Measurements from ENCODE around the gene BBLN. TPM values are rescaled to one million over a fixed set of nuclear protein-coding genes. Genes with fewer than 3 reads are reported as not detected.
"Not testable (repeated sequence)": the region's sequence is repeated elsewhere in the genome, so short reads cannot be mapped to it uniquely, and the experiment has no call there.

BBLN gene
- total and polyA plus RNA-seq, 5 experiments from 2014 or later, result 47.7 to 122 (median 116) TPM

DNA sequence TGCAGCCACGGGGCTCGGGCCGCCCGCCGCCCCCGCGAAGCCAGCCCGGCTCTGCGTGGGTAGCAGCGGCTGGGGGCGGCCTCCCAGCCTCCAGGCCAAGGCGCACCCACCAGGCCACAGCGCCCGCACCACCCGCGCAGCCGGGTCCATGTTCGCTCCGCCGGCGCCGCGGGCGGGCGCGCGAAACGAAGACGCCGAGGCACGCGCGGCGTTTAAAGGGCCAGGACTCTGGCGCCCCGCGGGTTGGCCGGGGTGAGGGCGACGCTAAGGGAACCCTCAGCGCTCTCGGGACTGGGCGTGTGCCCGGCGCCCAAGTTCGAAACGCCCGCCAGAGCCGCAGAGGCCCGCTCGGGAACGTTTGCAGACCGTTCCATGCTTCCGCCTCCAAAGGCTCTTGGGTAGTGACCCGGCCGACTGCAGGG is 32.5 kb upstream of the BBLN start, which contains the start of gene PTGES2:
TSS of gene PTGES2 (minus strand) at position 162 of the 422 bp plus-strand sequence. CDS start at position 150, 12 bp downstream.
- no peaks in the 10 kb centered on the region for H3K9me3 Mint-ChIP-seq

DNA sequence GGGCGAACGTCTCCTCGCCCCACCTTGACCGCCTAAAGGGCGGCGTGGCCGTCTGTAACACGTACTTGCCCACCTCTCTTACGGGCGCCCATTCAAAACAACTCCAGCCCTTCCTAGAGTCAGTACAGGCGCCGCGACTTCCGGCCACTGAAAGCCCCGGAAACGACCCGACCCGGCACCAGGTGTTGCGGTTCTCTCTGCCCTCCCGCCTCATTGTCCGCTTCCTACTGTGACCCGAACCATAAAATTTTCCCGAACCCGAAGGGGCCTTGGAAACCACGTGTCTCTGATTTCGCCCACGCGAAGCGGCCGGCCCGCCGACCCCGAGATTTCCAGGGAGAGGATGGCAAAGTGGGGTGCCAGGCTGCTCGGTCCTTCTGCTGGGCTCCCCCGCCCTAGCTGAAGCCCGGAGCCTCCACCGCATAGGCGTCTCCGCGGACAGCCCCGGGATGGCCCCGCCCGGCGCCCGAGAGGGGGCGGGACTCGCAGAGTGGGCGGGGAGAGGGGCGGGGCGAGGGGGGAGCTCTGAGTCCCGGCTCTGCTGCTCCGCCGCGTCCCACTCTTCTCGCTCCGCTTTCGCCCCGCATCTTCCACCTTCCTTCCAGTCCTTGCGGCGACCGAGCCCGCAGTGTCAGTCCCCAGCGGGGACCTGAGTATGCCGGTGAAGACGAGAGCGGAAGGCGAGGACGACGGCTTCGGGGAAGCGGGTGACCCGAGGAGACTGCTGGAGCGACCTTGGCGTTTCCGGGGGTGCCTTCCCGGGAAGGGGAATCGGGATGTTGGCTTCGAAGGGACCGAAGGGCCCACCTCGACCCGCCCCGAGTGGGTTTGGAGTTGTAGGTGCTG is 31.9 kb upstream of the BBLN start:
- Mint-ChIP-seq H3K27ac (peak overlapping the region; percentile 98 to 100 (median 99)), H3K36me3 (peaks cover 0 to 15% (median 2%) of the 10 kb centered on the region in 3 donors), H3K4me1 (peaks cover 20 to 46% (median 34%) of the 10 kb centered on the region in 4 donors), H3K4me3 (peak overlapping the region; percentile 92 to 99 (median 98)), H3K9me3 (no peaks in the 10 kb centered on the region), H3K27me3 (peaks cover 0 to 3% (median 0%) of the 10 kb centered on the region in 5 donors)
- DNase-seq (peak; percentile 75 to 98 (median 88)), ATAC-seq (peak; percentile 76 to 85)
- POLR2A ChIA-PET, result interaction anchor here (0.5 to 2.4 kb wide), 13 partner anchors 11 to 404 kb away, joined by 3 to 14 read pairs (median 4); partner anchors contain the start of genes BBLN, NAIF1, SLC25A25 and SWI5

More for the DNA sequence above, 32.5 kb upstream of the BBLN start, which contains the start of gene PTGES2:
- peaks cover 20 to 46% (median 34%) of the 10 kb centered on the region in 4 donors for H3K4me1 Mint-ChIP-seq
- peaks cover 0 to 21% (median 2%) of the 10 kb centered on the region in 3 donors for H3K36me3 Mint-ChIP-seq
- no peaks in the 10 kb centered on the region for H3K27me3 Mint-ChIP-seq
- peak; percentile 72 to 75 for ATAC-seq
- H3K27ac Mint-ChIP-seq, result peak within 1 kb of the TSS; percentile 98 to 100 (median 99)
- DNase-seq, result peak; percentile 72 to 89 (median 82)
- POLR2A ChIA-PET, result interaction anchor here (1.1 to 2.4 kb wide), 4 partner anchors 32 to 212 kb away, joined by 3 to 14 read pairs (median 4); partner anchors contain the start of genes BBLN and SWI5
- peak within 1 kb of the TSS; percentile 92 to 99 (median 98) for H3K4me3 Mint-ChIP-seq

DNA sequence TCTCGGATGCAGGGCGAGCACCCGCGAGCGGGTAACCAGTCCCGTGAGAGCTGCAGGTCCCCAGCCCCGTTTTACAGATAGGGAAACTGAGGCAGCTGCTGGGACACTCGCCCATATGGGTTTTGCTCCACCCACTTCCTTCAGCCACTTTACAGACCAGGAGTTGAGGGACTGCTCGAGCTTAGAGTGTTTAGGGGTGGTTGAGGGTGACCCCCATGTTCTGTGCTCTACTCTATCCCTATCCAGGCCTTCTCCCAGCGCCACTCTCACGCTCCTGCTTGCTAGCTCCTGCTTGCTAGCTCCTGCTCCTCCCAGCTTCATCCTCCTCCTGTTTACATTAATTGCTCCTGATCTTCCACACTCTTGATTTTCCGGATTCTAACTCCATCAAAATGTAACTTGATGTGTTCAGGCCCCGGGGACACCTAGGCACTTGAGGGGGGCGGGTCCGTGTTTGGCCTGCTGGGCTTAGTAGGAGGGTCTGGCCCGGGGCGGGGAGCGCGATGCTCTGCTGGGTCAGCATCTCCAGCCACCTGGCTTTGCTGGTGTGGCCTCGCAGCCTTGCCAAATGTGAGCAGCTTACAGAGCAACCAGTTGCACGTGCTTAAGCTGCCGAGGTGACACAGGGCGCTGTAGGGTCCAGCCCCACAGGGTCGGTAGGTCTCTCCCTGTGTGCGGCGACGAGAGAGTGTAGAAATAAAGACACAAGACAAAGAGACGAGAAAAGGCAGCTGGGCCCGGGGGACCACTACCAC is 31.1 kb upstream of the BBLN start:
- Mint-ChIP-seq H3K4me1 (peaks cover 20 to 46% (median 34%) of the 10 kb centered on the region in 4 donors), H3K27me3 (peaks cover 0 to 6% (median 0%) of the 10 kb centered on the region in 5 donors), H3K36me3 (peaks cover 0 to 7% (median 2%) of the 10 kb centered on the region in 3 donors), H3K9me3 (no peaks in the 10 kb centered on the region), H3K4me3 (peak overlapping the region; percentile 92 to 99 (median 98)), H3K27ac (peak overlapping the region; percentile 81 to 100 (median 98))
- DNase-seq (no peak), ATAC-seq (no peak)
- POLR2A ChIA-PET, result interaction anchor here (0.5 to 2.4 kb wide), 14 partner anchors 11 to 403 kb away, joined by 3 to 14 read pairs (median 4); partner anchors contain the start of genes BBLN, NAIF1, SLC25A25 and SWI5

DNA sequence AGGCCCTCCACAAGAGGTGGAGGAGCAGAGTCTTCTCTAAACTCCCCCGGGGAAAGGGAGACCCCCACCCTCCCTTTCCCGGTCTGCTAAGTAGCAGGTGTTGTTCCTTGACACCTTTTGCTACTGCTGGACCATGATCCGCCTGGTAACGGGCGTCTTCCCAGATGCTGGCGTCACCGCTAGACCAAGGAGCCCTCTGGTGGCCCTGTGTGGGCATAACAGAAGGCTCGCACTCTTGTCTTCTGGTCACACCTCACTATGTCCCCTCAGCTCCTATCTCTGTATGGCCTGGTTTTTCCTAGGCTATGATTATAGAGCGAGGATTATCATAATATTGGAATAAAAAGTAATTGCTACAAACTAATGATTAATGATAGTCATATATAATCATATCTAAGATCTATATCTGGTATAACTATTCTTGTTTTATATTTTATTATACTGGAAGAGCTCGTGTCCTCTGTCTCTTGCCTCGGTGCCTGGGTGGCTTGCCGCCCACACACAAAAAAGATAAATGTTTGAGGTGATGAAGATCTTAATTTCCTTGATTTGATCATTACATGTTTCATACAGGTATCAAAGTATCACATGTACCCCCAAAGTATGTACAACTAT is 30.0 kb upstream of the BBLN start:
- POLR2A ChIA-PET, ATAC-seq: not testable (repeated sequence)

DNA sequence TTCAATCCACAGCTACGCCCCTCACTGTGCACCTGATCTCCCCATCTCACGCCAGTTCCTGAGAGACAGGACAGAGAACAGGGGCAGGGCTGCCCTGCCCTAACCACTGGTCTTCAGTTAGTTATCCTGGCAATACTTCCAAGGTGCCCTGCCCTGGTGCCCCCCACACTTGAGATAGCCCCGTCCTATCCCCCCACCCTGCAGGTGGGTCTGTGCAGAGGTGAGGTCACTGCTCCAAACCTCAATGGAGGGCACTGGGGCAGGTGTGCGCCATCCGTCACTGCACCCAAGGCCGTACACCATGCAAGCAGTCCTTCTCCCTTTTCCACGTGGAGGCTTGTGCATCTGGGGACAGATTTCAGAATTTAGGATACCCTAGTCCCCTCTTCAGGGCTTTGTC is 29.4 kb upstream of the BBLN start:
- peak in 1 of 10 donors; percentile 43 for DNase-seq
- POLR2A ChIA-PET, H3K27ac Mint-ChIP-seq, H3K4me3 Mint-ChIP-seq, H3K9me3 Mint-ChIP-seq, H3K36me3 Mint-ChIP-seq, H3K27me3 Mint-ChIP-seq, ATAC-seq: not testable (repeated sequence)
- H3K4me1 Mint-ChIP-seq, result peaks cover 15 to 34% (median 25%) of the 10 kb centered on the region in 4 donors

More for the DNA sequence above, 30.0 kb upstream of the BBLN start:
- H3K9me3 Mint-ChIP-seq, H3K36me3 Mint-ChIP-seq, H3K27me3 Mint-ChIP-seq: not testable (repeated sequence)
- Mint-ChIP-seq H3K4me1 (peaks cover 18 to 39% (median 30%) of the 10 kb centered on the region in 4 donors), H3K27ac (peak overlapping the region in 8 of 10 donors; percentile 29 to 99 (median 72)), H3K4me3 (peak overlapping the region; percentile 38 to 99 (median 88))
- peak in 9 of 10 donors; percentile 20 to 51 (median 35) for DNase-seq

DNA sequence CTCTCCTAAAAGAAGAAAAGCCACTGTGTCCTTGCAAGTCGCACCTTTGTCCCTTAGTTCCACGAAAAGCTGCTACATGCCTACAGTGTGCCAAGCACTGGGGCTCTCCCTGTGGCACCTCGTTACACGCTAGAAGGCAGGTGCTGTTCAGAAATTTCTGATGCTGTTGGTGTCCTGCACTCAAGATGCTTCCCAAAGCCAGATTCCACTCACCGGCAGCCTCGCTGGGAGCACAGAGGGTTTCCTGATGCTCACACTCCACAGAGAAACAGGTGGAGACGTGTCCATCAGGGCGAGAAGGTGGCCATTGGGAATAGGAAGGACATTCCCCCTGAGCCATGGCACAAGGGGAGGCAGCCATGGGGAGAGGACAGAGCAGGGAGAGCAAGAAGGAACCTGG is 28.7 kb upstream of the BBLN start:
- H3K4me1 Mint-ChIP-seq, result peaks cover 13 to 27% (median 20%) of the 10 kb centered on the region in 4 donors
- H3K27ac Mint-ChIP-seq, H3K9me3 Mint-ChIP-seq, H3K4me3 Mint-ChIP-seq, H3K27me3 Mint-ChIP-seq, H3K36me3 Mint-ChIP-seq, POLR2A ChIA-PET, ATAC-seq: not testable (repeated sequence)
- peak in 1 of 10 donors; percentile 40 for DNase-seq

DNA sequence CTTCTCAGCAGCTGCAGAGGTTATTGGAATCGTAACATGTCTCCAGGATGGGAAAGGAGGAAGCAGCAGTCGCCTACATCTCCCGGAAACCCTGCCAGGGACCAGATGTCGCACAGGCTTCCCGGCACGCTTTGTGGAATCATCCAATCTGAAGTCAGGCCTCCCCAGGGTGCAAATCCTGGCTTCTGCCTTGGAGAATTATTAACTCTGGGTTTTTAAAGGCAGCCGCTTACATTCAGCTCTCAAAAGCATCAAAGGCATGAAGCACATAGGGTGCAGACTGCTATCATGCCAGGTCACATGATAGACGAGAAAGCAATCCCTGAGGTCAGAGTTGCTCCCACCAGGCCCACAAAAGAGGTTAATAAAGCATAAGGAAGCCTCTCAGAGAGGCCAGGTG is 27.9 kb upstream of the BBLN start:
- ATAC-seq, POLR2A ChIA-PET, H3K4me3 Mint-ChIP-seq, H3K27me3 Mint-ChIP-seq, H3K36me3 Mint-ChIP-seq, H3K9me3 Mint-ChIP-seq, H3K27ac Mint-ChIP-seq: not testable (repeated sequence)
- DNase-seq, result peak in 1 of 10 donors; percentile 1
- peaks cover 13 to 23% (median 19%) of the 10 kb centered on the region in 4 donors for H3K4me1 Mint-ChIP-seq

DNA sequence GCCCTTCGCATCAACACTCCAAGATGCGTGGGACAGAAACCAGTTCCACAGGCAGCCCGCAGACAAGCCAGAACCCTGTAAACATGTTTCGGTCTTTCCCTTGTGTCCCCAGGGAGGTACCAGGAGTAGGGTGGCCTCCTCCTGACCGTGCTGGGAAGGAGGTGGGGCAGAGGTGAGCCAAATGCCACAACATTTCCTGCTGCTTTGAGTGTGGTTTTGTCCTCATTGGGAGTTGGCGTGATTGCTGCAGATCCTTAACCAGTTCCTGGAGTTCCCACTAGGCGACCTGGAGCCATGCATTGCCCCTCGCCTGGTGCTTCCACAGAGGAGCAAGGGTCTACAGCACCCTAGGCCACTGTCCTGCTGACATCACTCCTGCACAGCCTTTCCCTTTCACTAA is 24.5 kb upstream of the BBLN start:
- H3K36me3 Mint-ChIP-seq, H3K27me3 Mint-ChIP-seq, H3K9me3 Mint-ChIP-seq, POLR2A ChIA-PET, H3K4me3 Mint-ChIP-seq, ATAC-seq, H3K4me1 Mint-ChIP-seq: not testable (repeated sequence)
- peak in 1 of 10 donors; percentile 32 for DNase-seq
- H3K27ac Mint-ChIP-seq, result peak overlapping the region in 1 of 10 donors; percentile 31

DNA sequence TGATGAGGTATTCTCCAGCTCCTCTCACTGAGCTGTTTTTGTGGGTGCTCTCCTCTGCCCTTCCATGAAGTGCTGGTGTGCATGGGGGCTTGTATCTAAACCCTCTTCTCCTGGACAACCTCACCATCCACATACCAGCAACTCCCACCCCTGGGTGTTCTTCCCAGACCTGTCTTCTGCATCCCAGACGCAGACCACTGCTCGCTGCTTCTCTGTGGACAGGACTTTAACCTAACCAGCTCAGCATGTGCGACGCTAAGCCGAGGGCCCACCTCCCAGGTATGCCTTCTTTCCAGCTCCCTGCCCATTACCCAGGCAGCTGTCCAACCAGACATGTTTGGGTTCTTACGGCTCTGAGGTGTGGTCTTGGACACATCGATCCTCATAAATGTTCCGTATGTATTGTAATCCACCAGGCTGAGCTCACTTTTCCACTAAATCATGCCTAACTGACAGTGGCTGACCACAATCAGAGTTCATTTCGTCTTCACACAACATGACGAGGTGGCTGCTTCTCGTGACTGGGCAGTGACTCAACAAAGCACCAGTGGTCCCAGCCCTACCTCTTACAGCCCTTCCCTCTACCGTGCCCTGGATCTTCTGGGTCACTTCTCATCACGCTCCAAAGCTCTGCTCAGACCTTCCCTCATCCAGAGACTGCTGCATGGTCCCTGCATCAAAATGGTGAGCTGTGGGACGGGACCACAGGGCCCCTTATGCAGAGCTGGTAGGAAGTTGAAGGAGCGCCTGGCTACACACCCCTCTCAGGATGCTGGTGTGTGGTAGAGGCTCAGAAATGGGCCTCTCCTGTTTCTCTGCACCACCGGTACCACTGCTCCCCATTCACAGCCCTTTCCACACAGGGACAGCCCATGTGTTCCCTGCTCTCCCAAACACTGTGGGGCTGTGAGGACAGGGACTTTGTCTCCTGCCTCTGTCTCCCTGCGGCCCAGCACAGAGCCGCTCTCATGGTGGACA is 23.0 kb upstream of the BBLN start:
- DNase-seq (peak in 1 of 10 donors; percentile 37), ATAC-seq (no peak)
- Mint-ChIP-seq H3K36me3 (no peaks in the 10 kb centered on the region), H3K4me1 (peaks cover 3 to 10% (median 7%) of the 10 kb centered on the region in 4 donors), H3K9me3 (no peaks in the 10 kb centered on the region), H3K27ac (peak overlapping the region in 1 of 10 donors; percentile 87), H3K4me3 (no peak overlapping the region), H3K27me3 (peaks cover 0 to 6% (median 0%) of the 10 kb centered on the region in 5 donors)
- POLR2A ChIA-PET, result interaction anchor here (0.6 kb wide), 1 partner anchor 39 kb away, joined by 4 read pairs; no protein-coding TSS in a partner anchor

DNA sequence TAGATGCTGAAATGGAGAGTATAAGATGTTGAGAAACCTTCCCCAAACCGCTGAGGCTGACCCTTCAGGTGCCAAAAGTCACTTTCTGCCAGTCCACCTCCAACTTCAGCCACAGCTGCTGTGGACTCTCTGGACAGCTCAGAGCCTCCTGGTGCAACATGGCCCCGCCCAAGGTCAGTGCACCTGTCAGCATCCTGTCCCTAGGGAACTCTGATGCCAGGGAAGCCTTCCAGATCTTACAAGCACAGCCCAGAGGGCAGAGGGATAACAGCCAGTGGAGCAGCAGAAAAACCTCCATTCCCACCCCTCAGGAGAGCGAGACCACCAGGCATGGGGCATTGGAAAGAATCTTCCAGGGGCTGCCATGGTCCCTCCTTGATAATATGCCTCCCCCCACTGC is 22.1 kb upstream of the BBLN start:
- H3K27ac Mint-ChIP-seq, result no peak overlapping the region
- DNase-seq (peak in 1 of 10 donors; percentile 16), ATAC-seq (no peak)
- peaks cover 5 to 13% (median 9%) of the 10 kb centered on the region in 4 donors for H3K4me1 Mint-ChIP-seq
- no peaks in the 10 kb centered on the region for H3K36me3 Mint-ChIP-seq
- peak overlapping the region in 1 of 10 donors; percentile 30 for H3K4me3 Mint-ChIP-seq
- no peaks in the 10 kb centered on the region for H3K9me3 Mint-ChIP-seq
- H3K27me3 Mint-ChIP-seq, result peaks cover 0 to 5% (median 0%) of the 10 kb centered on the region in 5 donors
- POLR2A ChIA-PET, result no interaction called here

DNA sequence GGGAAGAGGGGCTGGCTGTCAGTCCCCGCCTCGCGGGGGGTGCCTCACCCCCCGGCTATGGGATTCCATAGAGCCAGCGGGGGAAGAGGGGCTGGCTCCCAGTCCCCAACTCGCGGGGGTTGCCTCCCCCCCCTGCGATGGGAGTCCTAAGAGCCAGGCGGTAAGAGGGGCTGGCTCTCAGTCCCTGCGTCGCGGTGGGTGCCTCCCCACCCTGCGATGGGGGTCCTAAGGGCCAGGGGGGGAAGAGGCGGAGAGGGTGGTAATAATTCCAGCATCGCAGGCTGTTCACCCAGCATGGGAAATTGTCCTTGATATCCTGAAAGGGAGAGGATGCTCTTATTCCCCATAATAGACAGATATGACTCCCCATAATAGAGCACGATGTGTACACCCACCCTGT is 20.4 kb upstream of the BBLN start:
- Mint-ChIP-seq H3K4me1 (peaks cover 10 to 18% (median 12%) of the 10 kb centered on the region in 4 donors), H3K9me3 (no peaks in the 10 kb centered on the region), H3K27ac (no peak overlapping the region), H3K4me3 (no peak overlapping the region), H3K36me3 (no peaks in the 10 kb centered on the region), H3K27me3 (no peaks in the 10 kb centered on the region)
- DNase-seq (peak in 1 of 10 donors; percentile 38), ATAC-seq (no peak)
- POLR2A ChIA-PET, result no interaction called here
